Hepatocyte (in vitro differentiated cells): Measurements from ENCODE around the gene MAGI3. TPM values are rescaled to one million over a fixed set of nuclear protein-coding genes. Genes with fewer than 3 reads are reported as not detected.
"Not testable (repeated sequence)": the region's sequence is repeated elsewhere in the genome, so short reads cannot be mapped to it uniquely, and the experiment has no call there.

Experiments
- DNase-seq: peaks from one replicate; pipeline ENCODE4 v3.0.0-alpha.2; 2016; ENCODE audit warnings: low spot score
- H2AFZ ChIP-seq: fragments of 200-600 bp; sonication (generic); 2 replicates; pipeline ENCODE4 v1.6.0; 2016; ENCODE audit warnings: antibody characterized with exemption, mild to moderate bottlenecking
- H3K27ac ChIP-seq: fragments of 200-600 bp; sonication (generic); 2 replicates; pipeline ENCODE4 v1.5.1; 2016; ENCODE audit warnings: mild to moderate bottlenecking
- H3K27me3 ChIP-seq: fragments of 200-600 bp; sonication (generic); 2 replicates; pipeline ENCODE4 v1.6.1; 2016
- H3K36me3 ChIP-seq: fragments of 200-600 bp; sonication (generic); replicated peaks from 2 replicates; pipeline ENCODE4 v1.5.1; 2016; ENCODE audit warnings: low read depth; ENCODE audit not compliant: insufficient read depth
- H3K4me1 ChIP-seq: fragments of 200-600 bp; sonication (generic); 2 replicates; pipeline ENCODE4 v1.5.1; 2016; ENCODE audit warnings: mild to moderate bottlenecking, moderate library complexity; ENCODE audit not compliant: insufficient read depth
- H3K4me2 ChIP-seq: fragments of 200-600 bp; sonication (generic); 2 replicates; pipeline ENCODE4 v1.6.0; 2016
- H3K4me3 ChIP-seq: fragments of 200-600 bp; sonication (generic); 2 replicates; pipeline ENCODE4 v1.5.1; 2016; ENCODE audit warnings: mild to moderate bottlenecking
- H3K79me2 ChIP-seq: fragments of 200-600 bp; sonication (generic); 2 replicates; pipeline ENCODE4 v1.6.0; 2017; ENCODE audit warnings: mild to moderate bottlenecking
- H3K9me2 ChIP-seq: fragments of 200-600 bp; sonication (generic); replicated peaks from 2 replicates; pipeline ENCODE4 v1.6.0; 2017; ENCODE audit warnings: mild to moderate bottlenecking; ENCODE audit not compliant: insufficient read depth
- H3K9me3 ChIP-seq: fragments of 200-600 bp; sonication (generic); 2 replicates; pipeline ENCODE4 v1.5.1; 2016; ENCODE audit warnings: low read depth, mild to moderate bottlenecking
- H4K20me1 ChIP-seq: fragments of 200-600 bp; sonication (generic); 2 replicates; pipeline ENCODE4 v1.6.0; 2016; ENCODE audit warnings: mild to moderate bottlenecking; ENCODE audit not compliant: insufficient read depth, poor library complexity, severe bottlenecking
- CTCF ChIP-seq: fragments of 200-600 bp; sonication (generic); IDR thresholded peaks from 2 replicates; pipeline ENCODE4 v1.5.1; 2016; ENCODE audit warnings: antibody characterized with exemption, mild to moderate bottlenecking; ENCODE audit not compliant: poor library complexity
- EZH2 ChIP-seq: fragments of 200-600 bp; sonication (generic); IDR thresholded peaks from 2 replicates; pipeline ENCODE4 v1.6.1; 2016; ENCODE audit warnings: antibody characterized with exemption, mild to moderate bottlenecking, borderline replicate concordance
- EZH2phosphoT487 ChIP-seq: fragments of 200-600 bp; sonication (generic); IDR thresholded peaks from one replicate; pipeline ENCODE4 v1.6.1; 2018; ENCODE audit warnings: antibody characterized with exemption, mild to moderate bottlenecking, low read depth, moderate library complexity; ENCODE audit not compliant: unreplicated experiment, severe bottlenecking
- WGBS: methylation state at CpG from one replicate; pipeline ENCODE4 v1.1.6; 2016; ENCODE audit warnings: low lambda C conversion rate; ENCODE audit errors: missing lambda C conversion rate; 5-methylcytosine and 5-hydroxymethylcytosine counted together
- polyA plus RNA-seq: library from polyadenylated mRNA; unstranded; fragments of >200 nt; fragmentation: Nextera tagmentation; extraction: Ambion mirVana; gene quantifications from 2 replicates; pipeline ENCODE4 v1.2.1, GENCODE V29; 2016
- total RNA-seq: library from RNA; depleted of rRNA; stranded (reverse); fragments of >200 nt; gene quantifications from 2 replicates; pipeline ENCODE4 v1.2.3, GENCODE V29; 2014

MAGI3 gene
- total and polyA plus RNA-seq, 2 experiments from 2014 or later, result 15.9 to 22.4 TPM

- Histone ChIP-seq H3K4me2 (no peak overlapping the region), H3K9me3 (peaks cover 20% of the 10 kb centered on the region), H3K79me2 (no peaks in the 10 kb centered on the region), H3K9me2 (no peaks in the 10 kb centered on the region), H2AFZ (no peak overlapping the region), H3K27ac (no peak overlapping the region), H3K4me1 (no peaks in the 10 kb centered on the region), H3K36me3 (no peaks in the 10 kb centered on the region), H4K20me1 (no peaks in the 10 kb centered on the region), H3K4me3 (no peak overlapping the region), H3K27me3 (no peaks in the 10 kb centered on the region)
- no peak for TF ChIP-seq CTCF
- TF ChIP-seq EZH2phosphoT487, result no peak
- no peak for TF ChIP-seq EZH2
- no peak for DNase-seq
- WGBS, result 82% methylated on average over 4 of the region's 4 CpGs
These were observed 203.4 kb downstream of the MAGI3 start for GRCh38 chr1:113593550-113594297.

DNA sequence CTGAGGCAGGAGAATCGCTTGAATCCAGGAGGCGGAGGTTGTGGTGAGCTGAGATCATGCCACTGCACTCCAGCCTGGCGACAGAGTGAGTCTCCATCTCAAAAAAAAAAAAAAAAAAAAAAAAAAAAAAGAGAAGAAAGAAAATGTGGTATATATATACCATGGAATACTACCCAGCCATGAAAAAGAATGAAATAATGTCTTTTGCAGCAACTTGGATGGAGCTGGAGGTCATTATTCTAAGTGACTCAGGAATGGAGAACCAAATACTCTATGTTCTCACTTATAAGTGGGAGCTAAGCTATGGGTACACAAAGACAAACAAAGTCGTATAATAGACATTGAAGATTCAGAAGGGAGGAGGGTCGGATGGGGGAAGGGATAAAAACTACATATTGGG lies 214.2 kb downstream of the MAGI3 start:
- not testable (repeated sequence) for H3K4me3 ChIP-seq, DNase-seq

DNA sequence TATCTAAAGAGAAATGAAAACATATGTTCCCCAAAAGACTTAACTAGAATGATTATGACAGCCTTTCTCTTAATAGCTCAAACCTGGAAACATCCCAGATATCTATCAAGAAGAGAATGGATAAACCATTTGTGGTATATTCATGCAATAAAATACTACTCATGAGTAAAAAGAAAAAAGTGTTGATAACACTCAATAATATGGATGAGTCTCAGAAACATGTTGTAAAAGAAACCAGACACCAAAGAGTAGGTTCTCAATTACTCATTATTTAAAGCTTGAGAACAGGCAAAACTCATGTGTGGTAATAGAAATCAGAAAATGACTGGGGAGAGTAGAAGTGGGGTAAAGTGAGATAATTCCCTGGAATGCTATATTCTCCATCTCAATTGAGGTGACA lies 214.8 kb downstream of the MAGI3 start:
- H3K79me2 ChIP-seq, result no peaks in the 10 kb centered on the region
- no peaks in the 10 kb centered on the region for H3K36me3 ChIP-seq
- H3K4me1 ChIP-seq, result no peaks in the 10 kb centered on the region
- TF ChIP-seq EZH2 (no peak), CTCF (no peak), EZH2phosphoT487 (no peak)
- no peak overlapping the region for H3K4me3 ChIP-seq
- H3K27ac ChIP-seq, result no peak overlapping the region
- no peaks in the 10 kb centered on the region for H3K9me2 ChIP-seq
- H2AFZ ChIP-seq, result no peak overlapping the region
- H3K27me3 ChIP-seq, result no peaks in the 10 kb centered on the region
- H3K4me2 ChIP-seq, result no peak overlapping the region
- H3K9me3 ChIP-seq, result no peaks in the 10 kb centered on the region
- DNase-seq, result no peak
- no peaks in the 10 kb centered on the region for H4K20me1 ChIP-seq

More for the DNA sequence above, 214.2 kb downstream of the MAGI3 start:
- H3K9me2 ChIP-seq, H2AFZ ChIP-seq, H3K4me2 ChIP-seq, H3K4me1 ChIP-seq, H3K79me2 ChIP-seq, H3K27me3 ChIP-seq, H3K27ac ChIP-seq, H3K9me3 ChIP-seq, H4K20me1 ChIP-seq, H3K36me3 ChIP-seq: not testable (repeated sequence)
- 98% methylated on average over 5 of the region's 5 CpGs for WGBS

GRCh38 chr1:113608399-113608798 lies 218.1 kb downstream of the MAGI3 start:
- Histone ChIP-seq H3K9me3 (no peaks in the 10 kb centered on the region), H3K4me3 (no peak overlapping the region), H2AFZ (no peak overlapping the region), H3K27me3 (no peaks in the 10 kb centered on the region), H3K27ac (no peak overlapping the region), H3K79me2 (no peaks in the 10 kb centered on the region), H3K4me1 (no peaks in the 10 kb centered on the region), H3K36me3 (no peaks in the 10 kb centered on the region), H3K9me2 (no peaks in the 10 kb centered on the region), H4K20me1 (no peaks in the 10 kb centered on the region), H3K4me2 (no peak overlapping the region)
- TF ChIP-seq EZH2 (no peak), EZH2phosphoT487 (no peak), CTCF (no peak)
- 74% methylated on average over 3 of the region's 3 CpGs for WGBS
- DNase-seq, result no peak
